H9 (cell line): Measurements from ENCODE around the gene SDK2. TPM values are rescaled to one million over a fixed set of nuclear protein-coding genes. Genes with fewer than 3 reads are reported as not detected.

ENCODE experiments used
- DNase-seq: peaks from one replicate; pipeline ENCODE4 v3.0.0-alpha.2; 2017
- H2AFZ ChIP-seq: one replicate; pipeline ENCODE4 v1.6.1; 2013; ENCODE audit warnings: mild to moderate bottlenecking, low read length, control low read depth, moderate library complexity
- H2AK5ac ChIP-seq: 2 replicates; pipeline ENCODE4 v1.6.1; 2013; ENCODE audit warnings: low read length, control low read depth, mixed read lengths; ENCODE audit not compliant: insufficient read length
- H2BK120ac ChIP-seq: one replicate; pipeline ENCODE4 v1.6.1; 2013; ENCODE audit warnings: low read depth, mild to moderate bottlenecking, low read length, control low read depth, inconsistent platforms; ENCODE audit not compliant: poor library complexity, severe bottlenecking
- H2BK12ac ChIP-seq: 2 replicates; pipeline ENCODE4 v1.6.1; 2013; ENCODE audit warnings: low read length, control low read depth, mixed read lengths, low read depth; ENCODE audit not compliant: insufficient read length
- H2BK15ac ChIP-seq: 2 replicates; pipeline ENCODE4 v1.6.1; 2013; ENCODE audit warnings: low read depth, low read length, control low read depth
- H2BK20ac ChIP-seq: one replicate; pipeline ENCODE4 v1.6.1; 2013; ENCODE audit warnings: low read depth, mild to moderate bottlenecking, low read length, control low read depth, inconsistent platforms; ENCODE audit not compliant: poor library complexity, severe bottlenecking
- H2BK5ac ChIP-seq: 2 replicates; pipeline ENCODE4 v1.6.1; 2013; ENCODE audit warnings: low read length, control low read depth, mixed read lengths; ENCODE audit not compliant: insufficient read length
- H3K14ac ChIP-seq: 2 replicates; pipeline ENCODE4 v1.6.1; 2013; ENCODE audit warnings: low read length, control low read depth; ENCODE audit not compliant: insufficient read depth
- H3K18ac ChIP-seq: 2 replicates; pipeline ENCODE4 v1.6.1; 2013; ENCODE audit warnings: low read depth, mild to moderate bottlenecking, mixed read lengths, low read length, control low read depth; ENCODE audit not compliant: insufficient read length
- H3K23ac ChIP-seq: 2 replicates; pipeline ENCODE4 v1.6.1; 2013; ENCODE audit warnings: low read length, control low read depth, mixed read lengths, low read depth; ENCODE audit not compliant: insufficient read length
- H3K23me2 ChIP-seq: 2 replicates; pipeline ENCODE4 v1.6.1; 2013; ENCODE audit warnings: low read depth, mild to moderate bottlenecking, mixed read lengths, low read length, control low read depth; ENCODE audit not compliant: insufficient read length, poor library complexity, severe bottlenecking
- H3K27ac ChIP-seq: 2 replicates; pipeline ENCODE4 v1.5.1; 2013; ENCODE audit warnings: low read length, control low read depth, mixed read lengths, low read depth; ENCODE audit not compliant: insufficient read length
- H3K27me3 ChIP-seq: 2 replicates; pipeline ENCODE4 v1.6.1; 2013; ENCODE audit warnings: low read length, control low read depth, inconsistent platforms; ENCODE audit not compliant: insufficient read depth
- H3K4ac ChIP-seq: 2 replicates; pipeline ENCODE4 v1.6.1; 2013; ENCODE audit warnings: low read depth, mild to moderate bottlenecking, control low read depth, inconsistent platforms, low read length, moderate library complexity
- H3K4me1 ChIP-seq: 2 replicates; pipeline ENCODE4 v1.6.1; 2013; ENCODE audit warnings: low read length, control low read depth, inconsistent platforms; ENCODE audit not compliant: insufficient read depth
- H3K4me2 ChIP-seq: 2 replicates; pipeline ENCODE4 v1.6.1; 2013; ENCODE audit warnings: low read length, control low read depth, mixed read lengths; ENCODE audit not compliant: insufficient read length, insufficient read depth
- H3K56ac ChIP-seq: 2 replicates; pipeline ENCODE4 v1.6.1; 2013; ENCODE audit warnings: low read depth, mild to moderate bottlenecking, mixed read lengths, low read length, control low read depth; ENCODE audit not compliant: insufficient read length
- H3K79me1 ChIP-seq: 2 replicates; pipeline ENCODE4 v1.6.1; 2013; ENCODE audit warnings: low read depth, mild to moderate bottlenecking, moderate library complexity, low read length, control low read depth, inconsistent platforms; ENCODE audit not compliant: insufficient read depth, poor library complexity, severe bottlenecking
- H3K79me2 ChIP-seq: 2 replicates; pipeline ENCODE4 v1.6.1; 2013; ENCODE audit warnings: low read length, control low read depth, inconsistent platforms; ENCODE audit not compliant: insufficient read depth
- H3K9ac ChIP-seq: 2 replicates; pipeline ENCODE4 v1.6.1; 2013; ENCODE audit warnings: low read length, control low read depth, mixed read lengths; ENCODE audit not compliant: insufficient read length; ENCODE audit errors: extremely low read depth
- H3K9me3 ChIP-seq: one replicate; pipeline ENCODE4 v1.6.1; 2013; ENCODE audit warnings: low read depth, low read length, inconsistent platforms; ENCODE audit not compliant: control insufficient read depth
- H3T11ph ChIP-seq: one replicate; pipeline ENCODE4 v1.6.1; 2013; ENCODE audit warnings: mild to moderate bottlenecking, low read length, control low read depth, inconsistent platforms
- H4K20me1 ChIP-seq: one replicate; pipeline ENCODE4 v1.6.1; 2013; ENCODE audit not compliant: control insufficient read depth, insufficient read length, insufficient read depth
- H4K5ac ChIP-seq: 2 replicates; pipeline ENCODE4 v1.6.1; 2013; ENCODE audit warnings: low read depth, mild to moderate bottlenecking, mixed read lengths, low read length, control low read depth; ENCODE audit not compliant: insufficient read length
- H4K8ac ChIP-seq: replicated peaks from 2 replicates; pipeline ENCODE4 v1.6.1; 2013; ENCODE audit warnings: low read length, control low read depth, mixed read lengths, low read depth; ENCODE audit not compliant: insufficient read length
- H4K91ac ChIP-seq: 2 replicates; pipeline ENCODE4 v1.6.1; 2013; ENCODE audit warnings: low read depth, mild to moderate bottlenecking, moderate library complexity, mixed read lengths, low read length, control low read depth; ENCODE audit not compliant: insufficient read length
- H3K27ac Mint-ChIP-seq, 3 experiments: 2 replicates in 2 of 3; 3 replicates in 1 of 3; pipeline ENCODE4 v1.8.0; 2020 to 2021; ENCODE audit warnings: mixed read lengths in 3 of 3, mild to moderate bottlenecking in 1 of 3, moderate library complexity in 1 of 3
- H3K27me3 Mint-ChIP-seq: 2 replicates; pipeline ENCODE4 v1.8.0; 2021; ENCODE audit warnings: low read depth, mild to moderate bottlenecking, moderate library complexity, mixed read lengths
- H3K36me3 Mint-ChIP-seq, 3 experiments: 2 replicates in 2 of 3; 3 replicates in 1 of 3; pipeline ENCODE4 v1.8.0; 2020 to 2021; ENCODE audit warnings: low read depth in 3 of 3, mixed read lengths in 3 of 3; ENCODE audit not compliant: insufficient read depth in 1 of 3
- H3K4me1 Mint-ChIP-seq, 2 experiments: 2 replicates each; pipeline ENCODE4 v1.8.0; 2020; ENCODE audit warnings: mixed read lengths in 2 of 2
- H3K4me3 Mint-ChIP-seq, 2 experiments: 2 replicates in 1 of 2; 3 replicates in 1 of 2; pipeline ENCODE4 v1.8.0; 2020 to 2021; ENCODE audit warnings: mild to moderate bottlenecking in 2 of 2, mixed read lengths in 2 of 2, moderate library complexity in 1 of 2
- H3K9me3 Mint-ChIP-seq, 2 experiments: 2 replicates in 1 of 2; 3 replicates in 1 of 2; pipeline ENCODE4 v1.8.0; 2020; ENCODE audit warnings: mild to moderate bottlenecking in 2 of 2, mixed read lengths in 2 of 2, moderate library complexity in 1 of 2
- WGBS: extraction: QIAGEN DNeasy Blood & Tissue Kit; methylation state at CpG from one replicate; pipeline ENCODE4 v1.1.7; 2013; ENCODE audit warnings: missing lambda C conversion rate, low lambda C conversion rate, mixed read lengths; ENCODE audit not compliant: insufficient read length; ENCODE audit errors: extremely low coverage; 5-methylcytosine and 5-hydroxymethylcytosine counted together
- total RNA-seq: library from RNA; stranded (reverse); gene quantifications from 2 replicates; pipeline ENCODE4 v1.2.1, GENCODE V29; 2021
- TF ChIP-seq, protein P1 (sequence below): fragments of 200-600 bp; sonication (generic); conservative IDR thresholded peaks from 3 replicates; pipeline ENCODE4 v1.8.0; 2021; ENCODE audit warnings: antibody characterized with exemption, mild to moderate bottlenecking

Gene SDK2
- total RNA-seq, 1 experiment from 2014 or later: 9.1 TPM

GRCh38 chr17:73588891-73589290 is 55.4 kb downstream of the SDK2 start:
- H3K4me1 ChIP-seq: no peaks in the 10 kb centered on the region; the same call in none of the 2 replicates
- H3K27me3 Mint-ChIP-seq: peaks cover 8% of the 10 kb centered on the region

More at GRCh38 chr17:73588891-73589290, 55.4 kb downstream of the SDK2 start:
- H3K79me2 ChIP-seq: no peaks in the 10 kb centered on the region
- no peak overlapping the region for H3K9ac ChIP-seq
- no peaks in the 10 kb centered on the region for H3K79me1 ChIP-seq
- no peak overlapping the region for H2AFZ ChIP-seq
- H3K23ac ChIP-seq: no peak overlapping the region
- H2AK5ac ChIP-seq: no peak overlapping the region
- H2BK15ac ChIP-seq: no peak overlapping the region
- no peak overlapping the region for H3T11ph ChIP-seq
- TF ChIP-seq, protein P1, sequence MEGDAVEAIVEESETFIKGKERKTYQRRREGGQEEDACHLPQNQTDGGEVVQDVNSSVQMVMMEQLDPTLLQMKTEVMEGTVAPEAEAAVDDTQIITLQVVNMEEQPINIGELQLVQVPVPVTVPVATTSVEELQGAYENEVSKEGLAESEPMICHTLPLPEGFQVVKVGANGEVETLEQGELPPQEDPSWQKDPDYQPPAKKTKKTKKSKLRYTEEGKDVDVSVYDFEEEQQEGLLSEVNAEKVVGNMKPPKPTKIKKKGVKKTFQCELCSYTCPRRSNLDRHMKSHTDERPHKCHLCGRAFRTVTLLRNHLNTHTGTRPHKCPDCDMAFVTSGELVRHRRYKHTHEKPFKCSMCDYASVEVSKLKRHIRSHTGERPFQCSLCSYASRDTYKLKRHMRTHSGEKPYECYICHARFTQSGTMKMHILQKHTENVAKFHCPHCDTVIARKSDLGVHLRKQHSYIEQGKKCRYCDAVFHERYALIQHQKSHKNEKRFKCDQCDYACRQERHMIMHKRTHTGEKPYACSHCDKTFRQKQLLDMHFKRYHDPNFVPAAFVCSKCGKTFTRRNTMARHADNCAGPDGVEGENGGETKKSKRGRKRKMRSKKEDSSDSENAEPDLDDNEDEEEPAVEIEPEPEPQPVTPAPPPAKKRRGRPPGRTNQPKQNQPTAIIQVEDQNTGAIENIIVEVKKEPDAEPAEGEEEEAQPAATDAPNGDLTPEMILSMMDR: no peak
- no peak overlapping the region; a peak in 1 of 7 replicates for H3K27ac Mint-ChIP-seq
- H4K20me1 ChIP-seq: no peaks in the 10 kb centered on the region
- no peak overlapping the region for H3K14ac ChIP-seq
- H3K4me1 Mint-ChIP-seq: peaks cover 51 to 67% of the 10 kb centered on the region in 2 experiments
- H4K91ac ChIP-seq: no peak overlapping the region
- no peaks in the 10 kb centered on the region for H3K9me3 Mint-ChIP-seq
- no peak overlapping the region for H3K27ac ChIP-seq
- no peak overlapping the region for H4K5ac ChIP-seq
- H3K27me3 ChIP-seq: no peaks in the 10 kb centered on the region
- no peaks in the 10 kb centered on the region for H3K9me3 ChIP-seq
- H3K4ac ChIP-seq: no peak overlapping the region
- H2BK120ac ChIP-seq: no peak overlapping the region
- H3K36me3 Mint-ChIP-seq: no peaks in the 10 kb centered on the region
- no peak overlapping the region for H2BK12ac ChIP-seq
- H4K8ac ChIP-seq: no peak overlapping the region
- no peak overlapping the region for H2BK20ac ChIP-seq
- no peak overlapping the region for H3K4me3 Mint-ChIP-seq
- no CpG with 5 or more reads among the region's 7 CpGs for WGBS
- H3K56ac ChIP-seq: no peak overlapping the region
- no peak overlapping the region for H2BK5ac ChIP-seq
- H3K18ac ChIP-seq: no peak overlapping the region
- H3K23me2 ChIP-seq: no peaks in the 10 kb centered on the region
- DNase-seq: no peak
- H3K4me2 ChIP-seq: no peak overlapping the region
